Liver (tissue), 9 donors: ENCODE measurements around the gene NSL1. TPM values are rescaled to one million over a fixed set of nuclear protein-coding genes. Genes with fewer than 3 reads are reported as not detected.

Source experiments
- DNase-seq: peaks from one replicate; pipeline ENCODE4 v3.0.0-alpha.2; 2017; ENCODE audit warnings: low spot score
- H3K27ac ChIP-seq, 2 donors: one replicate each; pipeline ENCODE4 v1.7.0; 2013; ENCODE audit warnings: inconsistent platforms in 2 of 2, low read length in 2 of 2, control low read depth in 1 of 2, low read depth in 1 of 2, mild to moderate bottlenecking in 1 of 2
- H3K27me3 ChIP-seq, 4 donors: one replicate each; pipeline versions ENCODE4 v1.6.1 to v1.7.0; 2013; ENCODE audit warnings: low read length in 3 of 4, inconsistent platforms in 1 of 4, mild to moderate bottlenecking in 1 of 4, moderate library complexity in 1 of 4; ENCODE audit not compliant: control insufficient read depth in 4 of 4, insufficient read depth in 4 of 4
- H3K36me3 ChIP-seq, 4 donors: one replicate each; pipeline versions ENCODE4 v1.6.1 to v1.7.0; 2013; ENCODE audit warnings: low read length in 3 of 4, mild to moderate bottlenecking in 3 of 4, low read depth in 1 of 4, moderate library complexity in 1 of 4; ENCODE audit not compliant: control insufficient read depth in 4 of 4, insufficient read depth in 3 of 4
- H3K4me1 ChIP-seq, 4 donors: one replicate each; pipeline versions ENCODE4 v1.6.1 to v1.7.0; 2013; ENCODE audit warnings: low read length in 3 of 4, mild to moderate bottlenecking in 3 of 4, moderate library complexity in 1 of 4; ENCODE audit not compliant: control insufficient read depth in 4 of 4, insufficient read depth in 4 of 4
- H3K4me3 ChIP-seq, 3 donors: one replicate each; pipeline versions ENCODE4 v1.6.1 to v1.7.0; 2013; ENCODE audit warnings: low read length in 3 of 3, control low read depth in 1 of 3, low read depth in 1 of 3, mild to moderate bottlenecking in 1 of 3
- H3K9ac ChIP-seq, 2 donors: one replicate each; pipeline ENCODE4 v1.7.0; 2013; ENCODE audit warnings: low read length in 2 of 2, mild to moderate bottlenecking in 2 of 2, moderate library complexity in 2 of 2, control low read depth in 1 of 2, low read depth in 1 of 2
- H3K9me3 ChIP-seq, 4 donors: one replicate each; pipeline versions ENCODE4 v1.6.1 to v1.7.0; 2013; ENCODE audit warnings: low read length in 3 of 4; ENCODE audit not compliant: control insufficient read depth in 4 of 4
- EGR1 ChIP-seq, 2 donors: IDR thresholded peaks; 2 replicates each; pipeline ENCODE4 v1.6.1; 2016 to 2018; ENCODE audit warnings: antibody characterized with exemption in 2 of 2, low read depth in 2 of 2
- FOXA1 ChIP-seq: IDR thresholded peaks from 2 replicates; pipeline ENCODE4 v1.6.1; 2016; ENCODE audit warnings: antibody characterized with exemption
- FOXA2 ChIP-seq: IDR thresholded peaks from 2 replicates; pipeline ENCODE4 v1.6.1; 2016; ENCODE audit warnings: antibody characterized with exemption
- HNF4A ChIP-seq, 2 donors: conservative IDR thresholded peaks; 2 replicates each; pipeline ENCODE4 v1.6.1; 2016; ENCODE audit warnings: antibody characterized with exemption in 2 of 2, mild to moderate bottlenecking in 2 of 2
- HNF4G ChIP-seq: IDR thresholded peaks from 2 replicates; pipeline ENCODE4 v1.6.1; 2016; ENCODE audit warnings: antibody characterized with exemption
- JUND ChIP-seq, 2 donors: IDR thresholded peaks; 2 replicates each; pipeline ENCODE4 v1.6.1; 2016; ENCODE audit warnings: antibody characterized with exemption in 2 of 2
- MAX ChIP-seq: IDR thresholded peaks from 2 replicates; pipeline ENCODE4 v1.6.1; 2016; ENCODE audit warnings: antibody characterized with exemption
- RAD21 ChIP-seq, 2 donors: IDR thresholded peaks; 2 replicates each; pipeline ENCODE4 v1.6.1; 2016; ENCODE audit warnings: antibody characterized with exemption in 2 of 2, mild to moderate bottlenecking in 2 of 2
- RXRA ChIP-seq, 2 donors: IDR thresholded peaks; 2 replicates each; pipeline ENCODE4 v1.6.1; 2017 to 2018; ENCODE audit warnings: antibody characterized with exemption in 2 of 2, mild to moderate bottlenecking in 1 of 2
- SP1 ChIP-seq: IDR thresholded peaks from 2 replicates; pipeline ENCODE4 v1.6.1; 2018; ENCODE audit warnings: antibody characterized with exemption, mild to moderate bottlenecking
- YY1 ChIP-seq: IDR thresholded peaks from 2 replicates; pipeline ENCODE4 v1.6.1; 2016; ENCODE audit warnings: antibody characterized with exemption, mild to moderate bottlenecking
- WGBS: extraction: QIAGEN DNeasy Blood & Tissue Kit; methylation state at CpG from one replicate; pipeline ENCODE4 v1.1.7; 2013; 5-methylcytosine and 5-hydroxymethylcytosine counted together
- polyA plus RNA-seq, 2 donors: library from polyadenylated mRNA; stranded (reverse) in 1 of 2; unstranded in 1 of 2; fragments of 200-250 nt in 1 of 2; fragments of >200 nt in 1 of 2; fragmentation: Nextera tagmentation in 1 of 2; extraction: Ambion mirVana in 1 of 2; gene quantifications; one replicate each; pipeline versions ENCODE4 v1.2.1 to v1.2.3, GENCODE V29; 2013 to 2015
- total RNA-seq, 2 donors: library from RNA; depleted of rRNA; stranded (reverse); fragments of >200 nt; gene quantifications; one replicate each; pipeline ENCODE4 v1.2.3, GENCODE V29; 2014
- TF ChIP-seq, protein P1 (sequence below): IDR thresholded peaks from 2 replicates; pipeline ENCODE4 v1.6.1; 2016; ENCODE audit warnings: antibody characterized with exemption
- TF ChIP-seq, protein P2 (sequence below): IDR thresholded peaks from 2 replicates; pipeline ENCODE4 v1.6.1; 2016; ENCODE audit warnings: antibody characterized with exemption
- TF ChIP-seq, protein P3 (sequence below): fragments of 150-350 bp; IDR thresholded peaks from 2 replicates; pipeline ENCODE4 v1.5.1; 2017; ENCODE audit warnings: improper control_type of control experiment, low read depth, low read length; ENCODE audit not compliant: missing input control
- TF ChIP-seq, protein P4 (sequence below): IDR thresholded peaks from 2 replicates; pipeline ENCODE4 v1.6.1; 2016; ENCODE audit warnings: antibody characterized with exemption, mild to moderate bottlenecking
- donor health status: healthy.
- donor health status: healthy.
- donor health status: healthy.
- donor health status: healthy.
- donor health status: healthy.

Gene NSL1
- total and polyA plus RNA-seq, 4 donors = 17.2 to 31.3 (median 18.7) TPM

GRCh38 chr1:212710566-212710965 is 81.0 kb downstream of the NSL1 start:
- TF ChIP-seq HNF4A (conservative IDR thresholded peaks at IDR 0.05) = no peak
- TF ChIP-seq, protein P1, sequence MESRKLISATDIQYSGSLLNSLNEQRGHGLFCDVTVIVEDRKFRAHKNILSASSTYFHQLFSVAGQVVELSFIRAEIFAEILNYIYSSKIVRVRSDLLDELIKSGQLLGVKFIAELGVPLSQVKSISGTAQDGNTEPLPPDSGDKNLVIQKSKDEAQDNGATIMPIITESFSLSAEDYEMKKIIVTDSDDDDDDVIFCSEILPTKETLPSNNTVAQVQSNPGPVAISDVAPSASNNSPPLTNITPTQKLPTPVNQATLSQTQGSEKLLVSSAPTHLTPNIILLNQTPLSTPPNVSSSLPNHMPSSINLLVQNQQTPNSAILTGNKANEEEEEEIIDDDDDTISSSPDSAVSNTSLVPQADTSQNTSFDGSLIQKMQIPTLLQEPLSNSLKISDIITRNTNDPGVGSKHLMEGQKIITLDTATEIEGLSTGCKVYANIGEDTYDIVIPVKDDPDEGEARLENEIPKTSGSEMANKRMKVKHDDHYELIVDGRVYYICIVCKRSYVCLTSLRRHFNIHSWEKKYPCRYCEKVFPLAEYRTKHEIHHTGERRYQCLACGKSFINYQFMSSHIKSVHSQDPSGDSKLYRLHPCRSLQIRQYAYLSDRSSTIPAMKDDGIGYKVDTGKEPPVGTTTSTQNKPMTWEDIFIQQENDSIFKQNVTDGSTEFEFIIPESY = no peak
- no peak for TF ChIP-seq RAD21 (IDR thresholded peaks at IDR 0.05)
- TF ChIP-seq, protein P2, sequence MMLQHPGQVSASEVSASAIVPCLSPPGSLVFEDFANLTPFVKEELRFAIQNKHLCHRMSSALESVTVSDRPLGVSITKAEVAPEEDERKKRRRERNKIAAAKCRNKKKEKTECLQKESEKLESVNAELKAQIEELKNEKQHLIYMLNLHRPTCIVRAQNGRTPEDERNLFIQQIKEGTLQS = no peak
- TF ChIP-seq JUND (IDR thresholded peaks at IDR 0.05) = no peak
- TF ChIP-seq RXRA (IDR thresholded peaks at IDR 0.05) = no peak
- TF ChIP-seq, protein P3, sequence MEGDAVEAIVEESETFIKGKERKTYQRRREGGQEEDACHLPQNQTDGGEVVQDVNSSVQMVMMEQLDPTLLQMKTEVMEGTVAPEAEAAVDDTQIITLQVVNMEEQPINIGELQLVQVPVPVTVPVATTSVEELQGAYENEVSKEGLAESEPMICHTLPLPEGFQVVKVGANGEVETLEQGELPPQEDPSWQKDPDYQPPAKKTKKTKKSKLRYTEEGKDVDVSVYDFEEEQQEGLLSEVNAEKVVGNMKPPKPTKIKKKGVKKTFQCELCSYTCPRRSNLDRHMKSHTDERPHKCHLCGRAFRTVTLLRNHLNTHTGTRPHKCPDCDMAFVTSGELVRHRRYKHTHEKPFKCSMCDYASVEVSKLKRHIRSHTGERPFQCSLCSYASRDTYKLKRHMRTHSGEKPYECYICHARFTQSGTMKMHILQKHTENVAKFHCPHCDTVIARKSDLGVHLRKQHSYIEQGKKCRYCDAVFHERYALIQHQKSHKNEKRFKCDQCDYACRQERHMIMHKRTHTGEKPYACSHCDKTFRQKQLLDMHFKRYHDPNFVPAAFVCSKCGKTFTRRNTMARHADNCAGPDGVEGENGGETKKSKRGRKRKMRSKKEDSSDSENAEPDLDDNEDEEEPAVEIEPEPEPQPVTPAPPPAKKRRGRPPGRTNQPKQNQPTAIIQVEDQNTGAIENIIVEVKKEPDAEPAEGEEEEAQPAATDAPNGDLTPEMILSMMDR = no peak
- TF ChIP-seq EGR1 (IDR thresholded peaks at IDR 0.05; ENCODE audit: low read depth in 2 of 2) = no peak
- no peak for TF ChIP-seq MAX
- no peak for TF ChIP-seq YY1
- no peak for TF ChIP-seq FOXA1
- no peak for TF ChIP-seq FOXA2
- TF ChIP-seq, protein P4, sequence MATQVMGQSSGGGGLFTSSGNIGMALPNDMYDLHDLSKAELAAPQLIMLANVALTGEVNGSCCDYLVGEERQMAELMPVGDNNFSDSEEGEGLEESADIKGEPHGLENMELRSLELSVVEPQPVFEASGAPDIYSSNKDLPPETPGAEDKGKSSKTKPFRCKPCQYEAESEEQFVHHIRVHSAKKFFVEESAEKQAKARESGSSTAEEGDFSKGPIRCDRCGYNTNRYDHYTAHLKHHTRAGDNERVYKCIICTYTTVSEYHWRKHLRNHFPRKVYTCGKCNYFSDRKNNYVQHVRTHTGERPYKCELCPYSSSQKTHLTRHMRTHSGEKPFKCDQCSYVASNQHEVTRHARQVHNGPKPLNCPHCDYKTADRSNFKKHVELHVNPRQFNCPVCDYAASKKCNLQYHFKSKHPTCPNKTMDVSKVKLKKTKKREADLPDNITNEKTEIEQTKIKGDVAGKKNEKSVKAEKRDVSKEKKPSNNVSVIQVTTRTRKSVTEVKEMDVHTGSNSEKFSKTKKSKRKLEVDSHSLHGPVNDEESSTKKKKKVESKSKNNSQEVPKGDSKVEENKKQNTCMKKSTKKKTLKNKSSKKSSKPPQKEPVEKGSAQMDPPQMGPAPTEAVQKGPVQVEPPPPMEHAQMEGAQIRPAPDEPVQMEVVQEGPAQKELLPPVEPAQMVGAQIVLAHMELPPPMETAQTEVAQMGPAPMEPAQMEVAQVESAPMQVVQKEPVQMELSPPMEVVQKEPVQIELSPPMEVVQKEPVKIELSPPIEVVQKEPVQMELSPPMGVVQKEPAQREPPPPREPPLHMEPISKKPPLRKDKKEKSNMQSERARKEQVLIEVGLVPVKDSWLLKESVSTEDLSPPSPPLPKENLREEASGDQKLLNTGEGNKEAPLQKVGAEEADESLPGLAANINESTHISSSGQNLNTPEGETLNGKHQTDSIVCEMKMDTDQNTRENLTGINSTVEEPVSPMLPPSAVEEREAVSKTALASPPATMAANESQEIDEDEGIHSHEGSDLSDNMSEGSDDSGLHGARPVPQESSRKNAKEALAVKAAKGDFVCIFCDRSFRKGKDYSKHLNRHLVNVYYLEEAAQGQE = no peak
- H3K4me1 ChIP-seq = no peaks in the 10 kb centered on the region
- no peak for DNase-seq
- WGBS = 76% methylated on average over 6 of the region's 6 CpGs
- no peak overlapping the region for H3K9ac ChIP-seq
- no peaks in the 10 kb centered on the region for H3K27me3 ChIP-seq
- no peaks in the 10 kb centered on the region for H3K36me3 ChIP-seq
- H3K4me3 ChIP-seq = no peak overlapping the region
- no peaks in the 10 kb centered on the region for H3K9me3 ChIP-seq
- no peak overlapping the region for H3K27ac ChIP-seq

- no peak overlapping the region for H3K4me3 ChIP-seq
- no peaks in the 10 kb centered on the region for H3K9me3 ChIP-seq
- H3K9ac ChIP-seq = no peak overlapping the region
- no peaks in the 10 kb centered on the region for H3K36me3 ChIP-seq
- WGBS = 92% methylated on average over 9 of the region's 9 CpGs
- H3K4me1 ChIP-seq = peaks cover 12 to 17% (median 13%) of the 10 kb centered on the region in 4 donors
- H3K27me3 ChIP-seq = no peaks in the 10 kb centered on the region
- DNase-seq = no peak
- H3K27ac ChIP-seq = no peak overlapping the region
- TF ChIP-seq HNF4A (conservative IDR thresholded peaks at IDR 0.05) = no peak
- TF ChIP-seq FOXA1 = no peak
- TF ChIP-seq JUND (IDR thresholded peaks at IDR 0.05) = no peak
- no peak for TF ChIP-seq HNF4G
- no peak for TF ChIP-seq YY1
- TF ChIP-seq, protein P4 = no peak
- TF ChIP-seq RXRA (IDR thresholded peaks at IDR 0.05) = no peak
- TF ChIP-seq SP1 = no peak
- TF ChIP-seq, protein P1 = no peak
Observed at GRCh38 chr1:212703991-212704564, 87.5 kb downstream of the NSL1 start.
